Raji (cell line): Measurements from ENCODE around the gene ITGAD.

ENCODE experiments used
- POLR2A ChIP-seq: IDR thresholded peaks from 2 replicates; pipeline ENCODE4 v1.6.1; 2011; ENCODE audit warnings: low read depth, low read length, control low read depth; ENCODE audit not compliant: insufficient read depth

Gene ITGAD

DNA sequence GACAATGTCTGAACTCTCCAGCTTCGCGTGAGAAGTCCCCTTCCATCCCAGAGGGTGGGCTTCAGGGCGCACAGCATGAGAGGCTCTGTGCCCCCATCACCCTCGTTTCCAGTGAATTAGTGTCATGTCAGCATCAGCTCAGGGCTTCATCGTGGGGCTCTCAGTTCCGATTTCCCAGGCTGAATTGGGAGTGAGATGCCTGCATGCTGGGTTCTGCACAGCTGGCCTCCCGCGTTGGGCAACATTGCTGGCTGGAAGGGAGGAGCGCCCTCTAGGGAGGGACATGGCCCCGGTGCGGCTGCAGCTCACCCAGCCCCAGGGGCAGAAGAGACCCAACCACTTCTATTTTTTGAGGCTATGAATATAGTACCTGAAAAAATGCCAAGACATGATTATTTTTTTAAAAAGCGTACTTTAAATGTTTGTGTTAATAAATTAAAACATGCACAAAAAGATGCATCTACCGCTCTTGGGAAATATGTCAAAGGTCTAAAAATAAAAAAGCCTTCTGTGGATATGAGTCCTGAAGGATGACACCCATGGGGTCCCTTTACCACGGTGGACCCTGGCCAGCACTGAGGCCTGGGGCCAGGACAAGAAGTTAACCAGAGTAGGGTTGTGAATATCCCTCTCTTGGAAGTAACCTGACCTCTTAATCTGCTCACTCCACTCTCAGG, 10.5 kb upstream of the ITGAD start:
- no peak for TF ChIP-seq POLR2A

DNA sequence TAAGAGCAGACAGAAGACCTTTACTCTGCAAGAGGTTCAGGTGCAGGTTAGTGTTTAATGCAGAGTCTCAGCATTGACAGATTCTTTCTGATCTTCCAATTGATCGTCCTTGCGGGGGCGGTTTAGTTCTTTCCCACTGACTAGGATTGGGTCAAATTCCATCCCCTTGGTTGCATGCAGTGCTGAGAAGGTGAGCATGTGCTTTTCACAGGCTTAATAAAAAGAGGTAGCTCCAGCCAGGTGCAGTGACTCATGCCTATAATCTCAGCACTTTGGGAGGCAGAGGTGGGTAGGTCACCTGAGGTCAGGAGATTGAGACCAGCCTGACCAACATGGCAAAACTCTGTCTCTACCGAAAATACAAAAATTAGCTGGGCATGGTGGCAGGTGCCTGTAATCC, 7.5 kb upstream of the ITGAD start:
- TF ChIP-seq POLR2A = no peak

GRCh38 chr16:31386157-31386984, 6.8 kb upstream of the ITGAD start:
- TF ChIP-seq POLR2A = no peak

GRCh38 chr16:31388535-31388934, 4.6 kb upstream of the ITGAD start:
- no peak for TF ChIP-seq POLR2A

- no peak for TF ChIP-seq POLR2A
Observed at GRCh38 chr16:31390504-31391041, 2.6 kb upstream of the ITGAD start.

DNA sequence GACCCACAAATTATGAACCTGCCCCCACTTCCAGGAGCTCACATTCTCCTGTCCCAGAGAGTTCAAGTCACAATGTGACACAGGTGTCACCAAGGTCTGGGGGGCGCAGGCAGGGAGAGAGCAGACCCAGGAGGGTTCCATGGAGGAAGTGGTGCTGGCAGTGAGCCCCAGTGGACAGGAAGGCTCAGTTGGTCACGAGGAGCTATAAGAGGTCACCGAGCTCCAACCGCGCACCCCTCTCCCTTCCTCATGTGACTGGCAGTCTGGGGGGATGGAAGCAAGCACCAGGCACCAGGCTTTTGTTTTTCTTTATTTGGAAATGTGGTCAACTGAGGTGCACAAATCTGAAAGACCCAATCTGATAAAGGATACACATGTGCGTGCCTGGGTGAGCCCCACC, 2.5 kb downstream of the ITGAD start:
- TF ChIP-seq POLR2A = no peak

GRCh38 chr16:31397096-31397660, 4.0 kb downstream of the ITGAD start:
- TF ChIP-seq POLR2A = no peak

GRCh38 chr16:31397701-31398100, 4.6 kb downstream of the ITGAD start:
- no peak for TF ChIP-seq POLR2A

DNA sequence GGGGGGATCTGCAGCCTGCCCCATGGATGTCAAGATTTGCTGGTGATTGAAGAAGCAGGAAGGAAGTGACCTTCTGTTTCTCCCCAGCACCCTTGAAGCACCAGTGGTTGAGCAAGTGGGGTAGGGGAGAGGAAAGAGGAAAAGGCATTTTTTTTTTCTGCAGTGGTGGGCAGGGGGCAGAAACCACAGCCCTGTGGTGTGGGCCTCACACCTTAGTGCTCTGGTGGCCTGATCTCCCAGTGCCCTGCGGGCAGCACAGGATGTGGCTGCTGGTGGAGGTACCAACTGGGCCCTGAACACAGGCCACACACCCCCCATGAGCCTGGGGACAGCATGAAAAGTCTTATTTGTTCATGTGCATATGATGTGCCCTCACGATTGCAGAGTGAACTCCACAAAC, 7.1 kb downstream of the ITGAD start:
- no peak for TF ChIP-seq POLR2A

DNA sequence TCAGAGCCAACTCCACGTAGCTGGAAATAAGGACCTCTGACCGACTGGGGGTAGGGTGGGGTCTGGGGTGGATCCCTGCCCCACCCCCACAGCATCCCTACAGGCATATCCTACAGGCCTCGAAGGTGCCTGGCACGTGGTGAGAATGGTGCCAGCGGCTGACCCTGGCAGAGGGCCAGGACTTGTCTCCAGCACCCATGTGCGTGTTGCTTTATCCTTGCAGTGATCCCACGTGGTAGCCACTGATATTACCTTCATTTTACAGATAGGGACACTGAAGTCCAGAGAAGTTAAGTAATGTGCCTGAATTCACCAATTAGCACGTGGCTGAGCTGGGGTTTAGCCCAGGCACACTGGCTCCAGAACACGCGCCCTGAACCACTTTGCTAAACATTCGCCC, 8.3 kb downstream of the ITGAD start:
- TF ChIP-seq POLR2A = no peak

DNA sequence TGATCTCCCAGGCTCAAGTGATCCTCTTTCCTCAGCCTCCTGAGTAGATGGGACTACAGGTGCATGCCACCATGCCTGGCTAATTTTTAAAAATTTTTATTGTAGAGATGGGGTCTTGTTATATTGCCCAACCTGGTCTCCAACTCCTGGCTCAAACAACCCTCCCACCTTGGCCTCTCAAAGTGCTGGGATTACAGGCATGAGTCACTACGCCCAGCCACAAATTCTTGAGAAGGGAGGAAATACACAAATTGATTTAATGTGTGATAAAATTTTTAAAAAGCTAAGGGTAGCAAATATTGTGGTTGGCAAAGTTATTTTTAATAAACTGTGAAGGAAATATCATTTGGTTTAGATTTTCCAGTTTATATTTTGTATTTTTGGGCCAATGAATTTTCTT, 9.6 kb downstream of the ITGAD start:
- TF ChIP-seq POLR2A = no peak

GRCh38 chr16:31403590-31404352, 10.6 kb downstream of the ITGAD start:
- TF ChIP-seq POLR2A = no peak

GRCh38 chr16:31404353-31405064, 11.4 kb downstream of the ITGAD start:
- no peak for TF ChIP-seq POLR2A

GRCh38 chr16:31407406-31407805, 14.3 kb downstream of the ITGAD start:
- no peak for TF ChIP-seq POLR2A

- no peak for TF ChIP-seq POLR2A
Observed at GRCh38 chr16:31409433-31409832, 16.3 kb downstream of the ITGAD start.
